GM18951 (cell line): ENCODE data around the gene TMED3.

Experiments
- POLR2A ChIP-seq: IDR thresholded peaks from 4 replicates; pipeline ENCODE4 v1.6.1; 2011; ENCODE audit warnings: mild to moderate bottlenecking; ENCODE audit not compliant: insufficient read length, insufficient read depth; ENCODE audit errors: extremely low read depth
- in situ Hi-C: fragments of 300-500 bp; cut with MboI; formaldehyde crosslinking; loops from one replicate; pipeline ENCODE4 v1.12.0; 2022; ENCODE audit warnings: low sequenced_read_pairs, mixed read lengths, inconsistent platforms; ENCODE audit not compliant: unreplicated experiment

TMED3 gene

DNA sequence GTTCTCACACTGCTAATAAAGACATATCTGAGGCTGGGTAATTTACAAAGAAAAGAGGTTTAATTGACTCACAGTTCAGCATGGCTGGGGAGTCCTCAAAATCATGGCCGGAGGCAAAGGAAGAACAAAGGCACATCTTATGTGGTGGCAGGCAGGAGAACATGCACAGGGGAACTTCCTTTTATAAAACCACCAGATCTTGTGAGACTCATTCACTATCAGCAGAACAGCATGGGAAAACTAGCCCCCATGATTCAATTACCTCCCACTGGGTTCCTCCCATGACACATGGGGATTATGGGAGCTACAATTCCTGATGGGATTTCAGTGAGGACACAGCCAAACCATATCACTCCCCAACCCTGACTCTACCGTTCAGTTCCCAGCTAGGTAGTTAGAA is 61.5 kb downstream of the TMED3 start:
- in situ Hi-C loops: no loop called here
- TF ChIP-seq POLR2A: no peak
